Activated CD4-positive, alpha-beta memory T cell treated with anti-CD3 and anti-CD28 coated beads, Interleukin-2, amount 10 ng/mL, durations not matched to agents 7 days and 5 days (primary cell): ENCODE results near the gene SBF1. TPM values are rescaled to one million over a fixed set of nuclear protein-coding genes. Genes with fewer than 3 reads are reported as not detected.

Experiments
- CTCF ChIA-PET: fragments of 350-600 bp; sonication (Branson Sonifier 250); formaldehyde crosslinking; loops from one replicate; lab custom pipeline; 2021; ENCODE audit warnings: antibody characterized with exemption, inconsistent platforms; lab: Charles Lee
- POLR2A ChIA-PET: fragments of 350-600 bp; sonication (Branson Sonifier 250); formaldehyde crosslinking; loops from one replicate; lab custom pipeline; 2021; ENCODE audit warnings: antibody characterized with exemption; lab: Charles Lee
- DNase-seq: peaks from one replicate; pipeline ENCODE4 v3.0.0-alpha.2; 2020
- H3K27ac Mint-ChIP-seq: one replicate; pipeline ENCODE4 v1.8.0; 2021; ENCODE audit warnings: mild to moderate bottlenecking, mixed read lengths
- H3K27me3 Mint-ChIP-seq: one replicate; pipeline ENCODE4 v1.8.0; 2021; ENCODE audit warnings: mixed read lengths
- H3K36me3 Mint-ChIP-seq: one replicate; pipeline ENCODE4 v1.8.0; 2021; ENCODE audit warnings: low read depth, mixed read lengths
- H3K4me1 Mint-ChIP-seq: one replicate; pipeline ENCODE4 v1.8.0; 2021; ENCODE audit warnings: mixed read lengths
- H3K4me3 Mint-ChIP-seq: one replicate; pipeline ENCODE4 v1.8.0; 2021; ENCODE audit warnings: mild to moderate bottlenecking, mixed read lengths
- H3K9me3 Mint-ChIP-seq: one replicate; pipeline ENCODE4 v1.8.0; 2021; ENCODE audit warnings: mixed read lengths
- total RNA-seq, 2 experiments: library from RNA; stranded (reverse); gene quantifications; one replicate each; pipeline ENCODE4 v1.2.3, GENCODE V29; 2021

Gene SBF1
- total RNA-seq, 2 experiments from 2014 or later, result 181 to 196 TPM

DNA sequence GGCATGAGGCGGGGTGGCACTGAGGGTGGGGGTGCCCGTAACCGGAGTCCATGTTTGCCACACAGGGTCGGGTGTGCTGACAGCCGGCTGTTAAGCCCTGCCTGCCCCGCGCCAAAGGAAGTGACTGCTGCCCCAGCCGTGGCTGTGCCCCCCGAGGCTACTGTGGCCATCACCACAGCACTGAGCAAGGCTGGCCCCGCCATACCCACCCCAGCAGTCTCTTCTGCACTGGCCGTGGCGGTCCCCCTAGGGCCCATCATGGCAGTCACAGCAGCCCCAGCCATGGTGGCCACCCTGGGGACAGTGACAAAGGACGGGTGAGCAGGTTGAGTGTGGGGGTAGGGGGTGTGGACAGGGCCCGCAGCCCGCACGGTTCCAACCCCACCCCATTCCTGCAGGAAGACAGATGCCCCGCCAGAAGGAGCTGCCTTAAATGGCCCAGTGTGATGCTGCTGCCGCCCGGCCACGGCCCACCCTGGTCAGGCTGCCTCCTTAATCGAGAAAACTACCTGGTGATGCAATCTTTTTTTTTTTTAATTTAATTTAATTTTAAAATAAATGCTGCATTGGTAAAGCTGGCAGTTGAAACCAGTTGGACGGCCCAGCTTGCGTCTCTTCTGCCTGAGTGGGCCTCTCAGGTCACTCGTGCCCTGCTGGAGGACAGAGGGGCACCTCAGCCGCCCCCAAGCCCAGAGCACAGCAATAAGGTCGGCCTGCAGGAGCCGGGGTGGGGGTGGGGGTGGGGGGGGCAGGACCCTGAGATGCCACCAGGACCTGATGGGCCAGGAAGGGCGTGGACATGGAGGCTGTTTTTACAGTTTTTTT is 30.8 kb downstream of the SBF1 start:
- DNase-seq, result no peak
- Mint-ChIP-seq H3K36me3 (peaks cover 34% of the 10 kb centered on the region), H3K27ac (peak overlapping the region; percentile 26), H3K27me3 (no peaks in the 10 kb centered on the region), H3K4me3 (no peak overlapping the region), H3K9me3 (no peaks in the 10 kb centered on the region), H3K4me1 (peaks cover 13% of the 10 kb centered on the region)
- POLR2A ChIA-PET, result interaction anchor here (0.6 to 1.3 kb wide), 3 partner anchors 29 to 101 kb away, joined by 3 to 5 read pairs (median 3); partner anchors contain the start of genes LMF2, NCAPH2 and PPP6R2
- CTCF ChIA-PET, result no interaction called here

DNA sequence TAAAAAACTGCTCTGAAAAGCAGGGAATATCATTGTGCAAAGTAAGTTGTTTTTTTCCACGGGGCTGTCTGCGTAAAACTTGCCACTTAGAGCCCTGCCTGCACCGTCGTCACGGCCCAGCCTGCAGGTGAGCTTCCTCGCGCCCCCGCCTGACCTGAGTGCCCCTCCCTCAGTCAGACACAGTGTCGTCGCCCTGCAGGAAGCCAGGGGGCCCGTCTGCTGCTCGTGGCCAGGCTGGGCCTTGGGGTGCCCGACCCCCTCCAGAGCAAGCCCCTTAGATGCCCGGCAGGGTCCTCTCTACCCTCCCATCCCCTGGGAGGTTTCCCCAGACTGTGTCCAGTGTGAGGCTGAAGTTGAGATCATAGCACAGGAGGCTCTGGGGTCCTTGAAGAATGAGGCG is 31.6 kb downstream of the SBF1 start:
- no peak for DNase-seq
- Mint-ChIP-seq H3K4me1 (peaks cover 10% of the 10 kb centered on the region), H3K36me3 (peaks cover 25% of the 10 kb centered on the region), H3K27me3 (no peaks in the 10 kb centered on the region), H3K4me3 (no peak overlapping the region), H3K9me3 (no peaks in the 10 kb centered on the region), H3K27ac (peak overlapping the region; percentile 45)
- ChIA-PET CTCF (no interaction called here), POLR2A (interaction anchor here (1.1 to 1.2 kb wide), 2 partner anchors 25 to 64 kb away, joined by 3 read pairs; partner anchors contain the start of genes LMF2 and NCAPH2)

DNA sequence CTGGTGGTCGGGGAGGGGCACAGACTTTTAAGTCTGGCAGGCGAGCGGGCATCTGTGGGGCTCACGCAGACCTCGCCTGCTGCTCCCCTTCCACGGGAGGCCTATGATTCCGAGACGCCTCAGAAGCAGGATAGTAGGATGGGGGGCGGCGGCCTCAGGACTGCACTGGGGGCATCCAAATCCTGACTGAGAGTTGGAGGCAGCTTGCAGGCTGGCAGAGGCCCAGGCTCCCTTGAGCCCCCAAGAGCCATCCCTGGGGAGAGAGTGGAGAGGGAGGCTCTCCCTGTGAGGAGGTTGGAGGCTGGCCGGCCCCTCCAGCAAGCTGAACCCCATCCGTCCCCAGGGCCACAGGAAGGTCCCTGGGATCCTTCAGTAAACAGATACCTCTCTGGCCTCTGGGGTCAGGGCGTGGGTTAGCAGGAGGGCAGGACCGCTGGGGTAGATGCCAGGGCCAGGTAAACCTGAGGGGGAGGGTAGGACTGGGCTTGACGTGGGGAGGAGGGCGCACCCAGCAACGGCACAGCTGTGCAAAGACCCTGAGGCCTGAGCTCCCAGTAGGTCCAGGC is 33.3 kb downstream of the SBF1 start:
- DNase-seq, result no peak
- ChIA-PET POLR2A (interaction anchor here (0.7 to 1.4 kb wide), 3 partner anchors 9 to 27 kb away, joined by 3 to 4 read pairs (median 3); no protein-coding TSS in a partner anchor), CTCF (no interaction called here)
- H3K4me1 Mint-ChIP-seq, result peaks cover 10% of the 10 kb centered on the region
- peaks cover 15% of the 10 kb centered on the region for H3K36me3 Mint-ChIP-seq
- H3K4me3 Mint-ChIP-seq, result no peak overlapping the region
- H3K27ac Mint-ChIP-seq, result no peak overlapping the region
- no peaks in the 10 kb centered on the region for H3K9me3 Mint-ChIP-seq
- H3K27me3 Mint-ChIP-seq, result no peaks in the 10 kb centered on the region

DNA sequence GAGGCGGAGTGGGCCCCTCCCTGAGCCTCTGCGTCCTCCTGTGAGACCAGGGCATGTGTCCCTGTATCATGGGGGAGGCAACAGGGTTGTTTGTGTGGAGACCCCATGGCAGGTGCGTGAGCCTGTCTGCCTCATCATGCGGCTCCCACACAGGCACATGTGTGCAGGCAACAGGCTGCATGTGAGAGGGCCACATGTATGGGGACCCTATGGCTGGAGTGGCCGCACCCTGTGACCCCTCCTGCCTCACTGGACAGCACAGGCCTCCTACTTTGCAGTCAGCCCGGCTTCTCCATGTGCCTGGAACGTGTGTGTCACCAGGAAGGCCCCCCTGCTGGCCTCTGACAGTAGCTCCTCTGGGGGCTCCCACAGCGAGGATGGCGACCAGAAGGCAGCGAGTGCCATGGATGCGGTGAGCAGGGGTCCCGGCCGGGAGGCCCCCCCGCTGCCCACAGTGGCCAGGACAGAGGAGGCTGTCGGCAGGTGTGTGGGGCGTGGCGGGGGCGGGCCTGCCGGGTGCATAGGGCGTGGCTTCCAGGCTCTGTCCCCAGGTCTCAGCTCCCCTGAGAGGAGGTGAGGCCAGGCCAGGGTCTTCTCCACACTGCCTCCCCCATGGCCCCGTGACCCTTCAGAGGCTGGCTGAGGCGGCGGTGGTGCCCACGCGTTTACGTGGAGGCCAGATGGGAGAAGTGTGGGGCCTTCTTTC is 34.1 kb downstream of the SBF1 start:
- ChIA-PET POLR2A (interaction anchor here (1.3 to 1.4 kb wide), 4 partner anchors 9 to 85 kb away, joined by 3 to 4 read pairs (median 4); partner anchors contain the start of gene SCO2), CTCF (no interaction called here)
- no peak overlapping the region for H3K4me3 Mint-ChIP-seq
- no peak for DNase-seq
- peaks cover 8% of the 10 kb centered on the region for H3K4me1 Mint-ChIP-seq
- H3K9me3 Mint-ChIP-seq, result no peaks in the 10 kb centered on the region
- H3K27ac Mint-ChIP-seq, result no peak overlapping the region
- no peaks in the 10 kb centered on the region for H3K27me3 Mint-ChIP-seq
- H3K36me3 Mint-ChIP-seq, result peaks cover 13% of the 10 kb centered on the region

DNA sequence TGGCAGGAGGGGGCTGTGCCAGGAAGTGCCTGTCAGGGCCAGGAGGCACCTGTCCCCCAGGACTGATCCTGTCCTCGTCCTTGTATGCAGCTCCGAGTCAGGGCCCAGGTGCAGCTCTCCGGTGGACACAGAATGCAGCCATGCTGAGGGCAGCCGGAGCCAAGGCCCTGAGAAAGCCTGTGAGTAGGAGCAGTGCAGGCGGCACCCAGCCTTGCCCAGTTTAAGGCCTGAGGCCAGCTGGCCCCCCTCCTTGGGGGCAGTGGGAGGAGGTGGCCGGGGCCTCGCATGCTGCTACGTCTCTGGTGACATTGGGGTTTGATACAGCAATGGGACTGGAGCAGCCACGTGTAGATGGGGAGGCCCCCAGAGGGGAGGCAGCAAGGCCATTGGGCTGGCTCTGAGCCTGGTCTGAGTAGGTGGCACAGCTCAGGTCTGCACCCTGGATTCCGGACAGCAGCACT is 34.9 kb downstream of the SBF1 start:
- ChIA-PET CTCF (no interaction called here), POLR2A (interaction anchor here (1.4 to 2.9 kb wide), 4 partner anchors 10 to 86 kb away, joined by 3 to 9 read pairs (median 4); partner anchors contain the start of gene SCO2)
- Mint-ChIP-seq H3K4me3 (no peak overlapping the region), H3K27me3 (no peaks in the 10 kb centered on the region), H3K36me3 (peaks cover 12% of the 10 kb centered on the region), H3K27ac (no peak overlapping the region), H3K4me1 (peaks cover 1% of the 10 kb centered on the region), H3K9me3 (no peaks in the 10 kb centered on the region)
- no peak for DNase-seq

DNA sequence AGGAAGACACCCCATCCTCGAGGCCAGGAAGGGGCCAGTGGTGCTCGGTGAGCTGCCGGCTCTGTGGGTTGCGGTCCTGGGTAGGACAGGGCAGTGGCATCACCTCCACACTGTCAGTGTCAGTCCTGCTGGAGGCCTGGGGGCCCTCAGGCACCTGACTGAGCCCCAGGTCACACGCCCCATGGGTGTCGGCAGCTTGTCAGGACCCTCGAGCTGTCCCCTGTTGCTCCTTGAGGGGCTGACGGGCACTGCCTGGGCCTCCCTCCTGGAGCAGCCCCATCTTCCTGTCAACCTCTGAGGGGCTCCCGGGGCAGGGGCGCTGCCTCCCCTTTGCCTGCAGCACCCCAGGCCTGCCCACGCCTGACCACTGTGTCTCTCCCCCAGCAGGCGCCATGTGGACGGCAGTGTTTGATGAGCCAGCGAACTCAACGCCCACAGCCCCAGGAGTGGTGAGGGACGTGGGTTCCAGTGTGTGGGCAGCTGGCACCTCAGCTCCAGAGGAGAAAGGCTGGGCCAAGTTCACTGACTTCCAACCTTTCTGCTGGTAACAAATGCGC is 35.4 kb downstream of the SBF1 start:
- no peak for DNase-seq
- Mint-ChIP-seq H3K27me3 (no peaks in the 10 kb centered on the region), H3K36me3 (peaks cover 12% of the 10 kb centered on the region), H3K4me1 (peaks cover 1% of the 10 kb centered on the region), H3K9me3 (no peaks in the 10 kb centered on the region), H3K27ac (no peak overlapping the region), H3K4me3 (no peak overlapping the region)
- ChIA-PET CTCF (no interaction called here), POLR2A (interaction anchor here (2.9 kb wide), 1 partner anchor 11 kb away, joined by 9 read pairs; no protein-coding TSS in a partner anchor)

DNA sequence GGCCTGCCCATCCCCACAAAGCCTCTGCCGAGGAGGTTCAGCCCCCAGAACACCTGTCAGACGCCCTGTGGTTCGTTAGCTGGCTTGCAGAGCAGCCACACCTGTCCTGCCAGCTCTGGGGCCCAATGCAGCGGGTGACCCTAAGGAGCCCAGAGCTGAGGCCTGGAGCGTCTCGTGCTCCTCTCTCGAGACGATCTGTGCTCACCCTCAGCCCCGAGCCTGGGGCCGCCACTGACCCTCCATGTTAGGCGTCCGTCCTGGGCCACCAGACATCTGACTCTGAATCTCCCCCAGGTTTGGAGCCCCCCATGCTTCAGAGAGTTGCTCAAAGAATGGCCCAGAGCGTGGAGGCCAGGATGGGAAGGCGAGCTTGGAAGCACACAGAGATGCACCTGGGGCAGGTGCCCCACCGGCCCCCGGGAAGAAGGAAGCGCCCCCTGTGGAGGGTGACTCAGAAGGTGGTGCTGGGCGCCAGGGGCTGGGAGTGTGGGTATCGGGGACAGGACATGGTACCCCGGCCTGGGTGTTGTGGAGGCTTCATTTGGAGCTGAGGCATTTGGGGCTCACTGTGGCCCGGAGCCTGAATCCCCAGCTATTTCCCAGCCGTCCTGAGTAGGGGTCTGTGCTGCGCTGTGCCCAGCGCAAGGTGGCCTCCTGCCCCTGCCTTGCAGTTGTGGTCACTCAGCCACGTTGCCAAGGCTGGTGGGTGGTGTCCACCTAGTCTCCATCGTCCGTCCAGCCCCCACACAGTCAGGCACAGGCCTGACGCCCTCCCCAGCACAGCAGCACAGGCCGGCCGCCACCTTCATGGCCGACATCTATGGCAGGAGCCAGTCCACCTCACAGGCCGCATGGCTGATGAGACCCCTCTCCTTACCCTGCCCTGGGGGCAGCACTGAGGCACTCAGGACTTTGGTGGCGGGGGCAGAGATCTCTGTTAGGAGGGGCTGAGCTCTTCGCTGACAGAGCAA is 36.2 kb downstream of the SBF1 start:
- Mint-ChIP-seq H3K4me3 (no peak overlapping the region), H3K9me3 (no peaks in the 10 kb centered on the region), H3K27ac (no peak overlapping the region), H3K27me3 (no peaks in the 10 kb centered on the region), H3K4me1 (peaks cover 1% of the 10 kb centered on the region), H3K36me3 (peaks cover 12% of the 10 kb centered on the region)
- ChIA-PET CTCF (interaction anchor here (0.9 kb wide), 1 partner anchor 87 kb away, joined by 3 read pairs; the partner anchor contains the start of gene SCO2), POLR2A (interaction anchor here (2.9 kb wide), 1 partner anchor 11 kb away, joined by 9 read pairs; no protein-coding TSS in a partner anchor)
- no peak for DNase-seq

DNA sequence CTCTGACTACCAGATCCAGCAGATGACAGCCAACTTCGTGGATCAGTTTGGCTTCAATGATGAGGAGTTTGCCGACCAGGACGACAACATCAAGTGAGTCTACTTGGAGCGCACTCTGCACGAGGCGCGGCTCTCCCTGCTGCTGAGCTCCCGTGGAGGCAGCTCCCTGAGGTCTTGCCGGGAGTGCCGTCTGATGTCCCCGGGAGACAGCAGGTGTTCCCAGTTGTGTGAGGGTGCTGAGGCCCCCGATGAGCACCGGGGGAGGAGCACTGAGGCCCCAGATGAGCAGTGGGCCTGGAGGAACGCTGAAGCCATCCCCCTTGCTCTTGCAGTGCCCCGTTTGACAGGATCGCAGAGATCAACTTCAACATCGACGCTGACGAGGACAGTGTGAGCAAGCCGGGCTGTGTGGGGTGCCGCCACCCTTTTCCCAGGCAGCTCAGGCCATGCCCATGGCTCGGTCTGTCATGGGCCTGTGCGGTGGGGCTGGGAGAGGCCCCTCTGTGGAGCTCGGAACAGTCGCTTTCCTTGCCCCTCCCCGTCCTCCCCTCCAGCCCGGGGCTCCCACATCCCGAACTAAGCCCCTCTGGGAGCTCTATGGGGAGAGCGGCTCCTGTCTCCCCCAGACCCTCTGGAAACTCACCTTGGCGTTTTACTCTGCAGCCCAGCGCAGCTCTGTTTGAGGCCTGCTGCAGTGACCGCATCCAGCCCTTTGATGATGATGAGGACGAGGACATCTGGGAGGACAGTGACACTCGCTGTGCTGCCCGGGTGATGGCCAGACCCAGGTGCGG is 37.1 kb downstream of the SBF1 start:
- POLR2A ChIA-PET, result interaction anchor here (1.1 to 2.9 kb wide), 2 partner anchors 12 to 88 kb away, joined by 3 to 9 read pairs; partner anchors contain the start of gene SCO2
- no peak overlapping the region for H3K4me3 Mint-ChIP-seq
- no peaks in the 10 kb centered on the region for H3K4me1 Mint-ChIP-seq
- H3K9me3 Mint-ChIP-seq, result no peaks in the 10 kb centered on the region
- no peak overlapping the region for H3K27ac Mint-ChIP-seq
- DNase-seq, result no peak
- CTCF ChIA-PET, result interaction anchor here (0.9 kb wide), 1 partner anchor 88 kb away, joined by 3 read pairs; the partner anchor contains the start of gene SCO2
- H3K27me3 Mint-ChIP-seq, result no peaks in the 10 kb centered on the region
- H3K36me3 Mint-ChIP-seq, result peaks cover 10% of the 10 kb centered on the region

DNA sequence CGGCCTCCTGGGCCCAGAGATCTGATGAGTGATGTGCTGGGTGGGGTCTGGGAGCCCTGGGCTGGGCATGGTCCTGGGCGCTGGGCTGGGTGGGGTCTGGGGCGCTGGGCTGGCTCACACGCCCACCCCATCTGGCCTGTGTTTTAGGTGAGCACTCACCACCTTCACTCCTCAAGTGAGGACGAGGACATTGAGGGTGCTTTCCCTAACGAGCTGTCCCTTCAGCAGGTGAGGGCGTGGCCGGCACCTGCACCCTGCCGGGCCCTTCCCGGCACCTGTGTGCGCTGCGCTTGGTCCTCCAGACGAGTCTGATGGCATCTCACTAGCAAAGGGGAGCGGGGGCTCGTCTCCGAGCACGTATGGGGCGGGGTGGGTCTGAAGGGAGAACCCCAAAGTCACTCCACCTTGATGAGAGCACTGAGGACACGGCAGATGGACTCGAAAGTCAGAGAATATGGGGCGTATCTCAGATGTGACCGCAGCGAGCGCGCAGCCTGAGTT is 37.9 kb downstream of the SBF1 start:
- peaks cover 11% of the 10 kb centered on the region for H3K36me3 Mint-ChIP-seq
- no peaks in the 10 kb centered on the region for H3K4me1 Mint-ChIP-seq
- CTCF ChIA-PET, result no interaction called here
- H3K27ac Mint-ChIP-seq, result no peak overlapping the region
- POLR2A ChIA-PET, result interaction anchor here (1.1 to 2.9 kb wide), 2 partner anchors 13 to 88 kb away, joined by 3 to 9 read pairs; partner anchors contain the start of gene SCO2
- no peaks in the 10 kb centered on the region for H3K9me3 Mint-ChIP-seq
- H3K27me3 Mint-ChIP-seq, result no peaks in the 10 kb centered on the region
- no peak overlapping the region for H3K4me3 Mint-ChIP-seq
- no peak for DNase-seq

DNA sequence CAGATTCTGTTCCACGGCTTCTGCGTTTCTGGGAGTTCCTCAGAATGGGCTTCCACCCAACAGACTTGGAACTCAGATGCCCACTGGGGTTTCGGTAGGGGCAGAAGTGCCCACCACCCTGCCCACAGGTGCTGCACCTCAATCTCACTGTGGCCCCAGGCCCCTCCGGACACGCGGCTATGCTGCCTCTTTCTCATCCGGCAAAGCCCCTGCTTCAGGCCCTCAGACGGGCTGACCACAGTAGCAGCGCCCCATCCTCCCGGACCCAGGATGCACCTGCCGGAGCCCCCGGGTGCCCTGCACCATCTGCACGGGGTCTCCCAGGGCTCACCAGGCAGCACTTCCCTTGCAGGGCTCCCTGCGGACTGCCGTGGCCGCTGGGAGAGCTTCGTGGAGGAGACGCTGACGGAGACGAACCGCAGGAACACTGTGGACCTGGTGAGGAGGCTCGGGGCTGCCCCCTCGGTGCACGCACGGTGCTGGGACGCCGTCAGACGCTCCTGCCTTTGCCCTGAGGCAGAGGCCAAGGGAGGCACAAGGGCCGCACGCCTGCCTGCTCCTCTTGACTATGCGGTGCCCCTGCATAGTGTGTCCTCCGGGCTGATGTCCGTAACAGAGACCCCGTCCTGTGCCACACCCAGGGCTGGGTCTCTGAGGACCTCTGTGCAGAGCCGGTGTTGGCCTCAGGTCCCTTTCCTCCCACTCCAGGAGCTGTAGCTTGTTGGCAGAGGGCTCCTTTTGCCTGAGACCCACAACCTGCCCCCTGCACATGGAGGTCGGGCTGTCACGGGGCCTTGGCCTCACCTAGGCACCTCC is 38.6 kb downstream of the SBF1 start:
- Mint-ChIP-seq H3K27me3 (no peaks in the 10 kb centered on the region), H3K27ac (no peak overlapping the region), H3K4me1 (no peaks in the 10 kb centered on the region), H3K4me3 (no peak overlapping the region), H3K9me3 (no peaks in the 10 kb centered on the region), H3K36me3 (peaks cover 15% of the 10 kb centered on the region)
- no peak for DNase-seq
- ChIA-PET CTCF (no interaction called here), POLR2A (interaction anchor here (1.1 kb wide), 1 partner anchor 73 kb away, joined by 3 read pairs; no protein-coding TSS in a partner anchor)
